Measurements from ENCODE around the gene RALGPS1.

The RALGPS1 gene

GRCh38 chr9:127192744-127193143 is 278.2 kb downstream of the RALGPS1 start:
- Histone ChIP-seq H3K9ac (ENCODE audit: low read depth, low read length) (no peak overlapping the region), H3K27me3 (ENCODE audit: control insufficient read depth, insufficient read depth, low read length) (peaks cover 36% of the 10 kb centered on the region), H3K9me3 (replicated peaks; ENCODE audit: low read length) (no peaks in the 10 kb centered on the region), H3K4me3 (ENCODE audit: low read length) (no peak overlapping the region), H3K4me2 (ENCODE audit: low read length) (no peak overlapping the region), H3K36me3 (ENCODE audit: insufficient read depth, low read length) (no peaks in the 10 kb centered on the region), H3K4me1 (ENCODE audit: control insufficient read depth, insufficient read depth, low read length) (peaks cover 15% of the 10 kb centered on the region)

GRCh38 chr9:127193483-127193882 is 278.9 kb downstream of the RALGPS1 start:
- H3K27me3 ChIP-seq (ENCODE audit: control insufficient read depth, insufficient read depth, low read length): peaks cover 37% of the 10 kb centered on the region
- H3K4me1 ChIP-seq (ENCODE audit: control insufficient read depth, insufficient read depth, low read length): peaks cover 8% of the 10 kb centered on the region
- no peaks in the 10 kb centered on the region for H3K36me3 ChIP-seq (ENCODE audit: insufficient read depth, low read length)
- H3K9ac ChIP-seq (ENCODE audit: low read depth, low read length): no peak overlapping the region
- no peaks in the 10 kb centered on the region for H3K9me3 ChIP-seq (replicated peaks; ENCODE audit: low read length)
- no peak overlapping the region for H3K4me2 ChIP-seq (ENCODE audit: low read length)
- H3K4me3 ChIP-seq (ENCODE audit: low read length): no peak overlapping the region

GRCh38 chr9:127194881-127195713 is 280.5 kb downstream of the RALGPS1 start:
- H3K4me1 ChIP-seq (ENCODE audit: control insufficient read depth, insufficient read depth, low read length): peaks cover 10% of the 10 kb centered on the region
- no peaks in the 10 kb centered on the region for H3K36me3 ChIP-seq (ENCODE audit: insufficient read depth, low read length)
- no peaks in the 10 kb centered on the region for H3K9me3 ChIP-seq (replicated peaks; ENCODE audit: low read length)
- H3K9ac ChIP-seq (ENCODE audit: low read depth, low read length): no peak overlapping the region
- no peak overlapping the region for H3K4me3 ChIP-seq (ENCODE audit: low read length)
- no peak overlapping the region for H3K4me2 ChIP-seq (ENCODE audit: low read length)
- H3K27me3 ChIP-seq (ENCODE audit: control insufficient read depth, insufficient read depth, low read length): peaks cover 35% of the 10 kb centered on the region

GRCh38 chr9:127195976-127196825 is 281.6 kb downstream of the RALGPS1 start:
- Histone ChIP-seq H3K27me3 (ENCODE audit: control insufficient read depth, insufficient read depth, low read length) (peaks cover 40% of the 10 kb centered on the region), H3K4me1 (ENCODE audit: control insufficient read depth, insufficient read depth, low read length) (peaks cover 6% of the 10 kb centered on the region), H3K4me3 (ENCODE audit: low read length) (no peak overlapping the region), H3K4me2 (ENCODE audit: low read length) (no peak overlapping the region), H3K36me3 (ENCODE audit: insufficient read depth, low read length) (no peaks in the 10 kb centered on the region), H3K9me3 (replicated peaks; ENCODE audit: low read length) (no peaks in the 10 kb centered on the region), H3K9ac (ENCODE audit: low read depth, low read length) (no peak overlapping the region)

- peaks cover 6% of the 10 kb centered on the region for H3K4me1 ChIP-seq (ENCODE audit: control insufficient read depth, insufficient read depth, low read length)
- no peak overlapping the region for H3K4me2 ChIP-seq (ENCODE audit: low read length)
- H3K9me3 ChIP-seq (replicated peaks; ENCODE audit: low read length): no peaks in the 10 kb centered on the region
- H3K9ac ChIP-seq (ENCODE audit: low read depth, low read length): no peak overlapping the region
- peaks cover 43% of the 10 kb centered on the region for H3K27me3 ChIP-seq (ENCODE audit: control insufficient read depth, insufficient read depth, low read length)
- H3K4me3 ChIP-seq (ENCODE audit: low read length): no peak overlapping the region
- no peaks in the 10 kb centered on the region for H3K36me3 ChIP-seq (ENCODE audit: insufficient read depth, low read length)
Observed at GRCh38 chr9:127196826-127197145, 282.2 kb downstream of the RALGPS1 start.

- Histone ChIP-seq H3K9me3 (replicated peaks; ENCODE audit: low read length) (no peaks in the 10 kb centered on the region), H3K36me3 (ENCODE audit: insufficient read depth, low read length) (no peaks in the 10 kb centered on the region), H3K4me2 (ENCODE audit: low read length) (no peak overlapping the region), H3K9ac (ENCODE audit: low read depth, low read length) (no peak overlapping the region), H3K27me3 (ENCODE audit: control insufficient read depth, insufficient read depth, low read length) (peaks cover 39% of the 10 kb centered on the region), H3K4me1 (ENCODE audit: control insufficient read depth, insufficient read depth, low read length) (peaks cover 6% of the 10 kb centered on the region), H3K4me3 (ENCODE audit: low read length) (no peak overlapping the region)
Observed at GRCh38 chr9:127197186-127197860, 282.7 kb downstream of the RALGPS1 start.

GRCh38 chr9:127197861-127198430 is 283.4 kb downstream of the RALGPS1 start:
- Histone ChIP-seq H3K27me3 (ENCODE audit: control insufficient read depth, insufficient read depth, low read length) (peaks cover 34% of the 10 kb centered on the region), H3K9me3 (replicated peaks; ENCODE audit: low read length) (no peaks in the 10 kb centered on the region), H3K4me2 (ENCODE audit: low read length) (no peak overlapping the region), H3K36me3 (ENCODE audit: insufficient read depth, low read length) (no peaks in the 10 kb centered on the region), H3K4me3 (ENCODE audit: low read length) (no peak overlapping the region), H3K4me1 (ENCODE audit: control insufficient read depth, insufficient read depth, low read length) (peaks cover 6% of the 10 kb centered on the region), H3K9ac (ENCODE audit: low read depth, low read length) (no peak overlapping the region)

GRCh38 chr9:127198587-127198986 is 284.0 kb downstream of the RALGPS1 start:
- Histone ChIP-seq H3K36me3 (ENCODE audit: insufficient read depth, low read length) (no peaks in the 10 kb centered on the region), H3K4me2 (ENCODE audit: low read length) (no peak overlapping the region), H3K9me3 (replicated peaks; ENCODE audit: low read length) (no peaks in the 10 kb centered on the region), H3K27me3 (ENCODE audit: control insufficient read depth, insufficient read depth, low read length) (peaks cover 28% of the 10 kb centered on the region), H3K4me3 (ENCODE audit: low read length) (no peak overlapping the region), H3K9ac (ENCODE audit: low read depth, low read length) (no peak overlapping the region), H3K4me1 (ENCODE audit: control insufficient read depth, insufficient read depth, low read length) (peaks cover 6% of the 10 kb centered on the region)

GRCh38 chr9:127199001-127199791 is 284.6 kb downstream of the RALGPS1 start:
- no peak overlapping the region for H3K4me3 ChIP-seq (ENCODE audit: low read length)
- no peak overlapping the region for H3K9ac ChIP-seq (ENCODE audit: low read depth, low read length)
- H3K36me3 ChIP-seq (ENCODE audit: insufficient read depth, low read length): no peaks in the 10 kb centered on the region
- peaks cover 6% of the 10 kb centered on the region for H3K4me1 ChIP-seq (ENCODE audit: control insufficient read depth, insufficient read depth, low read length)
- no peaks in the 10 kb centered on the region for H3K9me3 ChIP-seq (replicated peaks; ENCODE audit: low read length)
- peaks cover 28% of the 10 kb centered on the region for H3K27me3 ChIP-seq (ENCODE audit: control insufficient read depth, insufficient read depth, low read length)
- H3K4me2 ChIP-seq (ENCODE audit: low read length): no peak overlapping the region

GRCh38 chr9:127200106-127200862 is 285.7 kb downstream of the RALGPS1 start:
- no peak overlapping the region for H3K4me2 ChIP-seq (ENCODE audit: low read length)

More at GRCh38 chr9:127200106-127200862, 285.7 kb downstream of the RALGPS1 start:
- Histone ChIP-seq H3K4me3 (ENCODE audit: low read length) (no peak overlapping the region), H3K36me3 (ENCODE audit: insufficient read depth, low read length) (no peaks in the 10 kb centered on the region), H3K9ac (ENCODE audit: low read depth, low read length) (no peak overlapping the region), H3K27me3 (ENCODE audit: control insufficient read depth, insufficient read depth, low read length) (peaks cover 28% of the 10 kb centered on the region), H3K9me3 (replicated peaks; ENCODE audit: low read length) (no peaks in the 10 kb centered on the region), H3K4me1 (ENCODE audit: control insufficient read depth, insufficient read depth, low read length) (peaks cover 7% of the 10 kb centered on the region)
